GM21528 (cell line): ENCODE results near the gene ST8SIA2.

Experiments used
- ATAC-seq: cut with Tn5 transposase; IDR thresholded peaks from one replicate; pipeline ENCODE4 v1.9.1; 2021; ENCODE audit warnings: mild to moderate bottlenecking, moderate library complexity; ENCODE audit not compliant: unreplicated experiment, low FRiP score

The ST8SIA2 gene

DNA sequence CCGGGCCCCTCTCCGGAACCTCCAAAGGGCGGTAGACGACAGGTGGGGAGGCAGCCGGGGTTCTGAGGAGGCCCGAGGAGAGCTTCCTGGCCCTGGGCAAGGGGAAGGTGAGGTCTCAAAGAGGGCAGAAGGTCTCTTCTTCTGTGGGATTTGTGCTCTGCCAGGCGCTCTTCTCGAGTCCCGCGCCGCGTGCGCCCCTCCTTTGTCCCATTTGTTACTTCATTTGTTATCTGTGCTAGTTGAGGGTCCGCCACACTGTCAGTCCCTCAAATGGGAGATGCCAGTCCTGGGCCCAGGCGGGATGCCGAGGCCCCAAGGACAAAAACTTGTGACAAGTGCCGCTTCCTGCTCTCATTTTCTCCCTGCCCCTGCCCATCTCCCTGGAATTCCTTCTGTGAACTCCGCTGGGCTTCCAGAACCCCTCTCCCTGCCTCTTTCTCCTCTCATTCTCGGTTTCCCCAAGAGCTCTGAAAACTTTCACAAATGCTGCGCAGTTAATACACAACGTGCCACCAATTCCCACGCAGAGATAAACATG lies 1.5 kb downstream of the ST8SIA2 start:
- no peak for ATAC-seq

GRCh38 chr15:92399271-92399950 lies 5.7 kb downstream of the ST8SIA2 start:
- ATAC-seq = no peak

DNA sequence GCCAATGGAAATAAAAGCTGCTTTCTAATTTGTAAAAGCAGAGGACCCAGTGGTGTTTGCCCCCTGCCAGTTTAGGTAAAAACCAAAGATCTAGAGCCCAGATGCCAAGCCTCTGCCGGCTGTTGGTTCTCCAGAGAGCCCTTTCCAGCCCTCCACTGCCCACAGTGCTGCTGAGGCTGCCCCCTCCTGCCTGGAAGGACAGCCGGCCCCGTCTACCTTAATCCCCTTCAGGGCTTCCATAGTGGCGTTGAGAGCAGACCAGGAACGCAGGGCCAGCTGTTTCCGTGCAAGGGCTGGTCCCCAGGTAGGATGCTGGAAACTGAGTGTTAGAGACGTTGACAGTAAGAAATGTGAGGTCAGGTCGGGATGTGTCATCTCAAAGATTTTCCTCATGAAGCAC lies 6.9 kb downstream of the ST8SIA2 start:
- ATAC-seq = no peak

DNA sequence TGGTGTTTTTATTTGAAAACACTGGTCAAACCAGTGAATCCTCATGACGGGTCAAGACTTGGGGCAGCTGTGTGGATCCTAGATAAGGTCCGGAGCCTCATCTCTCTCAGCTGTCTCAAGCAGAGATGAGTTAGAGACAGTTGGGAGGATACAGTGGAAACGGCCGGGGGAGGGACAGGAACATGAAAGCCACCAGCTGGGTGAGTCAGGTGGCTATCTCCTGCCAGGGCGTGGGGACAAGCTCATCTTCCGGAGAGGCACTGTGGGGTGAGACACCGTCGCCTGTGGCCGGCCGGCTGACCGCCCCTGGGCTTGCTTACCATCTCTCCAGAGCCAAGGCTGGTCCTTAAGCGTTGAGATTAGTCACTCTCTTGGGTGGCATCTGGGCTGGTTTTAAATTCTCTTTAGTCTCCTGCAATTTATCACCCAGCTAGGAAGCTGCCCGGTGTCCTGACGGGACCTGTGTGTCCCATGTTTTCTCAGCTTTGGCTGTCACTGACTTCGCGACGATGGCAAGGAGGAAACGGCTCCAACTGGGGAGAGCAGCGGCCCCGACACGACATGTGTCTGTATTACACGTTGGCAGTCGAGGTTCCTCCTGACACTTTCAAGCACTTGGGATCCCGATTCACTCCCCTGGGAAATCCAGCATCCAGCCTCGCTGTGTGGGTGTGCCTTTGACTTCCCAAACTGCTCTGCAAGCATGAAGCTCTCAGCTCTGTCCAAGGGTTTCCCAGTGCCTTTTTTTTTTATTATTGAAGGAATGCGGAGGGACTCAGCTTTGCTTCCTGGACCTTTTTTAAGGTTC lies 7.5 kb downstream of the ST8SIA2 start:
- no peak for ATAC-seq

DNA sequence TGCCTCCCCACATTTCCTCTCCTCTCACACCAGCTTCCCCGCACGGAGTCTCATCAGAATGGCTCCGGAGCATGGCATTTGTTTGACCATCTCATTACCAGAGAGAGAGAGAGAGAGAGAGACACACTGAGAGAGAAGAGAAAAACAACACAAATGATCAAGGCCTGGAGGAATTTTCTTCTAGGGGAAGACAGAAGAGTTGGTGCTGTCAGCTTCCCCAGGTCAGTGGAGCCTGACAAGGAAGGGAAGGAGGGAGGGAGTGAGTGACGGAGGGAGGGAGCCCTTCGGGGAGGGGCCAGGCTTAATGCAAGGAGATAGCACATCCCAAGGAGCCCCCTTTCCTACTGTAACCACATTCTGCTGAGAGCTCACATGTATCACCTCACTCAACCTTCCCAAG lies 9.1 kb downstream of the ST8SIA2 start:
- ATAC-seq = no peak

DNA sequence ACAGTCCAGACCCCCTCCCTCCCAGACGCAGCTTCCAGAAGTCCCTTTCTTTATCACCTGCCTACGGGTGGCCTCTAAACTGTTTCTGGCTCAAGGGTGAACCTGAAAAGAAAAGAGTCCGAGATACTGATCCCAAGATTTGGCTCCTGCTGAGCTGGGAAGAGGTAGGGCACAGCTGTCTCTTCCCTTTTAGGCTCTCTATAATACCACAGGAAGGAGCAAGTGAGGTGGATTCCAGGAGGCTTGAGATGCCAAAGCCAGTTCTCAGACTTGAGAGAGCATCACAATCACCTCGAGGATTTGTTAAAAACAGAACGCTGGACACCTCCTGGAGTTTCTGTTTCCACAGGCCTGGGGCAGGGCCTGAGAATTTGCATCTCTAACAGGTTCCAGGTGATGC lies 12.3 kb downstream of the ST8SIA2 start:
- ATAC-seq = no peak

DNA sequence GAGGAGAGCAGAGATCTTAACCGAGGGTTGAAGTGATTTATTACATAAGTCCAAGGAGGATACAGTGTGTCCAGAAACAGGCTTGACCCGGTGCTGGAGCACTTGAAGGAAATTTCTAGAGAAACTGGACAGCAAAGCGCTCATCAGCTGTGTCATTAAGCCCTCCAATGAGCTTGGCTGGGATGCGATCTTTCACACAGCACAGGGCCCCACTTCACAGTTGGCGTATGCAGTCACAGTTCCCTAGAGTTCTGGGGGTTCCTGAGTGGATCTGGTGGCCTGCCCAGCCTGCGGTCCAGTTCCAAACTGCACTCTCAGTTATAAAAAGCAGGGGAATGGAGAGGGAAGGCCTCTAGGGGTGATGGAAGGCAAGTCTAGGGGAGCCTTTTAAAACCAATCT lies 13.6 kb downstream of the ST8SIA2 start:
- ATAC-seq = no peak

DNA sequence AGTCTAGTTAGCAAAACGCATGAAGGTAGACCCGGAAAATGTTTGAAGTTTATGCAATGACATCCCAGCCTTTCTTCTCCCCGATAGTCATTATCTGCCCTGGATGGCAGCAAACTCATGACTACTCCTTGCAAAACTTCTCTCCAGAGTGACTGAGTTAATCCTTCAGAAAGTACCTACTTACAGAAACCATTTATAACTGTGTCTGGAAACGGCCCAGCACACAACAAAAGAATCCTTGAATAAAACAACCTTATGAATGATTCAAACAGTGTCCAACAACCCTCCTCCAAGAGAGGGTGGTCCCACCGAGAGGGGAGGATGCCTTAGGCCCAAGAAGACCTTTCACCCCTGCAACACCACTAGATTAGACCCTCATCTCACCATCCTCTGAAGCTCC lies 14.2 kb downstream of the ST8SIA2 start:
- ATAC-seq = no peak

GRCh38 chr15:92409006-92409405 lies 15.3 kb downstream of the ST8SIA2 start:
- ATAC-seq = no peak

GRCh38 chr15:92409521-92409920 lies 15.8 kb downstream of the ST8SIA2 start:
- no peak for ATAC-seq

GRCh38 chr15:92410537-92410936 lies 16.9 kb downstream of the ST8SIA2 start:
- no peak for ATAC-seq

DNA sequence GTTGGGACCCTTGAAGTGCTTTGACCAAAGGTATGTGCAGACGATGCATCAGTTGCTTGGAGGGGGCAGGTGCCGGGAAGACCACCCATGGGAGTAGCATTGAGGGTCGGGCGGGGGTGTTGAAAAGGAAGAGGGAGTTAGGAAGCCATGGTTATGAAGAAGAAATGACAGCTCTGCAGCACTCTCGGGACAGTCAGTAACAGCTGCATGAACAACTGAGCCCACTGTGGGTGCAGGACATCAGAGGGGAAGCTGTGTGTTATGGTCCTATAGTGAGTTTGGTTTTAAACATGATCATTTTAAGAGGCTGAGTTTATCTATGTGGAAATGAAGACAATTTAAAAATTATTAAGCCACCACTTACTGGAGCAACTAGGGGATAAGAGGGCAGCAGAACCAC lies 17.6 kb downstream of the ST8SIA2 start:
- ATAC-seq = no peak

GRCh38 chr15:92413510-92413909 lies 19.8 kb downstream of the ST8SIA2 start:
- ATAC-seq = no peak

DNA sequence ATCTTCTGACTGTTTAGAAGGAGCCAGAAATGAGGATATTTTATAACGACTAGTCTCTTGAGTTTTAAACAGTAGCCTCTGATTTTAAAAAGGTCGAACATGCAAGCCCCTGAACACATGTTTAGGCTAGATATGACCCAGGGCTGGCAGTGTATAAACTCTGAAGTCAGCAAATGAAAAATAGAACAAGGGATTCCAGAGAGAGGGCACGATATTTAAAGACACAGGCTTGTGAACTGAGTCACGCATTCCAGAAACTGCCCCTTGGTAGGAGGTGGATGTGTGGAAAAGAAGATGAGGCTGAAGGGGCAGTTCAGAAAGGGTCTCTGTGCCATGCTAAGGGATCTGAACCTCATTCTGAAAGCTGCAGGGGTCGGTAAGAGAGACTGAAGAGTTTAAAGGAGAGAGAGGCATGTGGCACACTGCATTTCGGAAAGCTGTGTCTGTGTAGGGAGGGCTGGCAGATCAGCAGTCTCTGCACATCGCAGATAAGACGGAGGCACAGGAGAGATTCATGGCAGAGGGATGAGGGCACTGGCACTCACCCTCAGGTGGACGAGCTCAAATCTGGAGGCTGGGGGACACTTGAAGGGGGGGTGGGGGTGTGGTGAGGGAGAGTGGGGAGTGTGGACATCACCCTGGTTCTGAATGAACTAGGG lies 22.1 kb downstream of the ST8SIA2 start:
- no peak for ATAC-seq

GRCh38 chr15:92416557-92416956 lies 22.9 kb downstream of the ST8SIA2 start:
- ATAC-seq = no peak

- no peak for ATAC-seq
Observed at GRCh38 chr15:92417716-92418115, 24.0 kb downstream of the ST8SIA2 start.

DNA sequence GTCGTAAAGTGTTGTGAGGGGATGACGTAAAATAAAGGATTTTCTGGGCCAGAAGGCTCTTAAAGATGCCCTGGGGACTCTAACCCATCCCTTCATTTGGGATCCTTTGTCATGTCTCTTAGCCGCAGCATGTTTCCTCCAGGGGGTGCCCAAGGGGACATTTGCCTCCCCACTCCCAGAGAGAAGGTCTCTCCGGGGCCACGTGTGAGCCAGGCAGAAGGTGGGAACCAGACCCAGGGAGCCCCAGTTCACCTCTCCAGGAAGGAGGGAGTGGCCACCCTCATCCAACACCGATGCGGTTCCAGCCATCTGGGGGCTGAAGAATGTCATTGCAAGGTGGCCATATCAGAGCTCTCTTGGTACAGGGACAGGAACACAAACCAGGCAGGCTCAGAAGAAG lies 25.2 kb downstream of the ST8SIA2 start:
- no peak for ATAC-seq

DNA sequence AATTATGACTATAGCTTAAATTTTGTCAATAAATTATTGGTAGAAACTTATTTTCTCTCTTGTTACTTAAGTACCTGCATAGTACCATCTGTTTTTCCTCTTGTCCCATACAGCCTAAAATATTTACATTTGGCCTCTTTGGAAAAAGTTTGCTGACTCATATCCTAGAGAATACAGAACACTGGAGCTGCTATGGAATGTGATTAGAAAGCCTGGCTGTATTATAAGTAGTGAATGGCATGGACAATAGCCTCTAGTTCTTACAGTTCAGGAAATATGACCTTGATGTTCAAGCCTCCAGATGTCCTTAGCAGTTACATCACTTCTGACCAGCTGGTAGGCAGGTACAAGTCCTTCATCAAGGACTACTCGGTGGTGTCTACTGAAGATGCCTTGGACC lies 28.3 kb downstream of the ST8SIA2 start:
- ATAC-seq = no peak

DNA sequence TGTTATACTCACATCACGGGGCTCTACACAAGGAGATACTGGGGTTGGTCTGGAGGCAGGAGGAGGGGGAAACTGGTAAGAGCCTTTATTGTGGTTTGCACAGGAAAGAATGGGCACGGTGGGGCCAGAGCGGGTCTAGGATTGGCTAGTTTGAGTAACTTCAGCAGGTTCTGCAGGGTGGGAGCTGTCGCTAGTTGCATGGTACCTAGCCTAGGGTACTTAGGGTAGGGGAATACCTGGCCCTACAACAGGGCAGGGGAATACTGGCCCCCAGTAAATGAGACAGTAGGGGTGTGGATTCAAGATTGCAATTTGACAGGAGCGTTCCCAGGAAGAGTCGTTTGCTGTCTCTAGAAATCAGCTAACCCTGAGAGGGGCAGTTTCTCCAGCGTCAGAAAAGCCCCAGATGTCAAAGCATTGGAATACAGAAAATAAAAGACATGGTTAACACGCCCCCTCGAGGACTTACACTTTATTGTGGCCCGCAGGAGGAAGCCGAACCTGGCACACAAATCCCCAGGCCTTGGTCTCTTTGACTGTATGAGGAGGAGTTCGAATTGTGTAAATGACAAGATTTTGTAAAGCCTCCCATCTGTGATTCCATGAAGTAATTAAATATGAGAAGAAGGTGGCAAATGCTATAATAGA lies 32.0 kb downstream of the ST8SIA2 start:
- ATAC-seq = no peak

DNA sequence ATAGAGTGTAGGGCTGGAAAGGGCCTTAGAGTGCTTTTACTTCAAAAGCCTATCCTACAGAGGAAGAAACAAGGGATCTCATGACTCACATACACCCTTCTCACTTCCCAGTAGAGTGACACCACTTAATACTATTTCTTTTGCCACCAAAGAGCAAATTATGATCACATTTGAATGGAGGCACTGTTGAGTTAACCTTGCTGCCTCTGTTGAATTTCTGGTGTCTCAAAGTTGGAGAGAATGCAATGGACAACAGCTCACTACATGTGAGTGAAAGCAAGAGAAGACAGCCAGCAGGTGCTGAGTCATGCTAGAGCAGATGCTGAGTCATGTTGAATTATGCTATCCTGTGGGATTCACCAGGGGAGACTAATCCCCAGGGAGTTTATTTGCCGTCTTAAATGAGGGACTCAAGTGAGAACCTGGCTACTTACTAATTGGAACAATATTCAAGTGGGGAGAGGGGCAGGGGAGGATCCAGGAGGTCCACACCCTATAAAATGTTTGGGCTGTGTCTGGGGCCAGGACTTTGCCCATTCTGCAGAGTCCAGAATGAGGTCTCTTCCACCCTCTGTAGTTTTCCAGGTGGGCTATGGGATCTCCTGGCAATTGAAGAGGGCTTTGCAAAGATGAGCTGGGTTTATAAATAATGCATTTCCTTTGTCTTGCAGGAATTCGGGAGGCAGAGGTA lies 35.8 kb downstream of the ST8SIA2 start:
- ATAC-seq = no peak
